NB4 (cell line): ENCODE measurements around the gene PALB2.
"Not testable (repeated sequence)": the region's sequence is repeated elsewhere in the genome, so short reads cannot be mapped to it uniquely, and the experiment has no call there.

Source experiments
- DNase-seq: peaks from one replicate; pipeline ENCODE4 v3.0.0; 2010; ENCODE audit warnings: low read depth
- H3K4me3 ChIP-seq: one replicate; pipeline ENCODE4 v1.5.1; 2011; ENCODE audit warnings: mild to moderate bottlenecking, low read depth, low read length, moderate library complexity
- MYC ChIP-seq: IDR thresholded peaks from 2 replicates; pipeline ENCODE4 v1.6.1; 2011; ENCODE audit warnings: low read depth, low read length
- POLR2A ChIP-seq: IDR thresholded peaks from 2 replicates; pipeline ENCODE4 v1.6.1; 2011; ENCODE audit warnings: mild to moderate bottlenecking; ENCODE audit not compliant: insufficient read length; ENCODE audit errors: extremely low read depth
- TF ChIP-seq, protein P1 (sequence below): IDR thresholded peaks from one replicate; pipeline ENCODE4 v1.5.1; 2012; ENCODE audit warnings: low read depth, low read length
- TF ChIP-seq, protein P2 (sequence below): IDR thresholded peaks from 2 replicates; pipeline ENCODE4 v1.6.1; 2011; ENCODE audit warnings: low read depth, low read length

PALB2 gene

DNA sequence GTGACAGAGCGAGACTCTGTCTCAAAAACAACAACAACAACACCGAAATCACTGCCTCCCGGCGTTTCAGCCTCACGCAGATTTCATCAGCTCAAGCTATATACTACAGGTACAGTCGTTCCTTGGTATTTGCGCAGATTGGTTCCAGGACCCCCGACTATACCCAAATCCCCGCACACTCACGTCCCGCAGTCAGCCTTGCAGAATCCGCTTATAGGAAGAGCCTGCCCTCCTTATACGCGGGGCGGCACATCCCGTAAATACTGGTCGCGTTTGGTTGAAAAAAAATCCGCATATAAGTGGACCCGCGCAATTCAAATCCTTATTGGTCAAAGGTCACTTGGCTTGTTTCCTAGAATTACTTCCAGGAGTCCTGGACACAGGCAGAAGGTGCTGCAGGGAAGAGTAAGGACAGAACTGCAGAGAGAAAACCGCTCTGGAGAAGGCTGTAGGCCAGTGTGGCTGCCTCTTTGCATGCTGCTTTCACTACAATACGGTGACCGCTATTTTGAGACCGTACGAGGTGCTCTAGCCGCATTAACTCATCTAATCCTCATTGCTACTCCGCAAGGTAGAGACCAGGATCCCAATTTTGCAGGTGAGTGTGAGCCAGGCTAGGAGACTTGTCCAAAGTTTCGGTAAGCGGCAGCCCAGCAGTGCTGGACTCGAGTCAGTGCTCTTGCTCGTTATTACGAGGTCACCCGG, 45.7 kb downstream of the PALB2 start:
- H3K4me3 ChIP-seq: peak overlapping the region; percentile 100
- no peak for DNase-seq
- TF ChIP-seq, protein P1, sequence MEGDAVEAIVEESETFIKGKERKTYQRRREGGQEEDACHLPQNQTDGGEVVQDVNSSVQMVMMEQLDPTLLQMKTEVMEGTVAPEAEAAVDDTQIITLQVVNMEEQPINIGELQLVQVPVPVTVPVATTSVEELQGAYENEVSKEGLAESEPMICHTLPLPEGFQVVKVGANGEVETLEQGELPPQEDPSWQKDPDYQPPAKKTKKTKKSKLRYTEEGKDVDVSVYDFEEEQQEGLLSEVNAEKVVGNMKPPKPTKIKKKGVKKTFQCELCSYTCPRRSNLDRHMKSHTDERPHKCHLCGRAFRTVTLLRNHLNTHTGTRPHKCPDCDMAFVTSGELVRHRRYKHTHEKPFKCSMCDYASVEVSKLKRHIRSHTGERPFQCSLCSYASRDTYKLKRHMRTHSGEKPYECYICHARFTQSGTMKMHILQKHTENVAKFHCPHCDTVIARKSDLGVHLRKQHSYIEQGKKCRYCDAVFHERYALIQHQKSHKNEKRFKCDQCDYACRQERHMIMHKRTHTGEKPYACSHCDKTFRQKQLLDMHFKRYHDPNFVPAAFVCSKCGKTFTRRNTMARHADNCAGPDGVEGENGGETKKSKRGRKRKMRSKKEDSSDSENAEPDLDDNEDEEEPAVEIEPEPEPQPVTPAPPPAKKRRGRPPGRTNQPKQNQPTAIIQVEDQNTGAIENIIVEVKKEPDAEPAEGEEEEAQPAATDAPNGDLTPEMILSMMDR: no peak
- TF ChIP-seq, protein P2, sequence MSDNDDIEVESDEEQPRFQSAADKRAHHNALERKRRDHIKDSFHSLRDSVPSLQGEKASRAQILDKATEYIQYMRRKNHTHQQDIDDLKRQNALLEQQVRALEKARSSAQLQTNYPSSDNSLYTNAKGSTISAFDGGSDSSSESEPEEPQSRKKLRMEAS: no peak
- TF ChIP-seq POLR2A: no peak
- no peak for TF ChIP-seq MYC

DNA sequence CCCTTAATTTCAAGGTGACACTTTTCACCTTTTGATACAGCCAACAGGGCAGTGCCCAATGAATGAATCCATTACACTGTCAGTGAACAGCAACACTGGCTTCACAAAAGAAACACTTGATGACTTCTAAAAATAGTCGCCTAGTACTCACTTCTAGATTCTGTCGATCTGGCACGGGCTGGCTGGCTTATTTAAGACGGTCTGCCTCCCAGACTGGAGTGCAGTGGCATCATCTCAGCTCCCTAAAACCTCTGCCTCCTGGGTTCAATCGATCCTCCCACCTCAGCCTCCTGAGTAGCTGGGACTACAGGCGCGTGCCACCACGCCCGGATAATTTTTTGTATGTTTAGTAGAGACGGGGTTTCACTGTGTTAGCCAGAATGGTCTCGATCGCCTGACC, 46.9 kb downstream of the PALB2 start:
- no peak overlapping the region for H3K4me3 ChIP-seq
- TF ChIP-seq POLR2A (no peak), MYC (no peak)
- TF ChIP-seq, protein P1: no peak
- TF ChIP-seq, protein P2: no peak
- no peak for DNase-seq

DNA sequence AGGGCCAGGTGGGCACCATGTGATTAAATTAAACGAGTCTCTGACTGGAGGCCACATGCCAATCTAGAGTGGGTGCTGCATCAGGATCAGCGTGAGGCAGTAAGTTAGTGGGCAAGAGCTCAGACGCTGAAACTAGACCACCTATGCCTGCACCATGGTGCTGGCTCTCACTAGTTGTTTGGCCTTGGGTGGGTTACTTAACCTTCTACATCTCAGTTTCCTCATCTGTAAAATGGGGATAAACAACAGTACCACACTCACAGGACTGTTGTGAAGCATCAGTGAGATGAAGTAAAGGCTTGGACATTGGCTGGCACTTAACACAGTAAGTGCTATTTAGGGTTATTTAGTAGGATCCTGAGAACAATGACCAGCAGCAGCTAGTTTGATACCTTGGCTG, 50.9 kb downstream of the PALB2 start:
- TF ChIP-seq MYC (no peak), POLR2A (no peak)
- TF ChIP-seq, protein P1: no peak
- TF ChIP-seq, protein P2: no peak
- no peak for DNase-seq
- no peak overlapping the region for H3K4me3 ChIP-seq

DNA sequence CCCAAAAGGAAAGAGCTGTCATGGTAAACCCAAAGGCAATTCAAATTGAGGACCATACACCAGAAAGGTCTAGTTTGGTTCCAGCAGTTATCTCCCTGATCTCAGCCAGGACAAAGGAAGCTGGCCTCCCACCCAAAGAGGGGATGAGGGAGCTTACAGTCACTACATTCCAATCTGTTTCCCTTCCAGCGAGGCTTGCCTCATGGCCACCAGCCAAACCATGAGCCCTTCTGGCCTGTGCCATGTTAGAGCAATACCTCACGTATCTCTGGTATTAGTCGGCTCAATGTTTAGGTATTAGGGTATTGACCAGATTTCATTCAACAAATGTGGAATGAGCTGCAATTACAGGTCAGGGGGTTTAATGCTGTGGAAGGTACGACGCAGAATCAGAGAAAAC, 53.4 kb downstream of the PALB2 start:
- TF ChIP-seq, protein P2: no peak
- no peak for TF ChIP-seq POLR2A
- TF ChIP-seq, protein P1: no peak
- TF ChIP-seq MYC: no peak
- no peak overlapping the region for H3K4me3 ChIP-seq
- DNase-seq: no peak

DNA sequence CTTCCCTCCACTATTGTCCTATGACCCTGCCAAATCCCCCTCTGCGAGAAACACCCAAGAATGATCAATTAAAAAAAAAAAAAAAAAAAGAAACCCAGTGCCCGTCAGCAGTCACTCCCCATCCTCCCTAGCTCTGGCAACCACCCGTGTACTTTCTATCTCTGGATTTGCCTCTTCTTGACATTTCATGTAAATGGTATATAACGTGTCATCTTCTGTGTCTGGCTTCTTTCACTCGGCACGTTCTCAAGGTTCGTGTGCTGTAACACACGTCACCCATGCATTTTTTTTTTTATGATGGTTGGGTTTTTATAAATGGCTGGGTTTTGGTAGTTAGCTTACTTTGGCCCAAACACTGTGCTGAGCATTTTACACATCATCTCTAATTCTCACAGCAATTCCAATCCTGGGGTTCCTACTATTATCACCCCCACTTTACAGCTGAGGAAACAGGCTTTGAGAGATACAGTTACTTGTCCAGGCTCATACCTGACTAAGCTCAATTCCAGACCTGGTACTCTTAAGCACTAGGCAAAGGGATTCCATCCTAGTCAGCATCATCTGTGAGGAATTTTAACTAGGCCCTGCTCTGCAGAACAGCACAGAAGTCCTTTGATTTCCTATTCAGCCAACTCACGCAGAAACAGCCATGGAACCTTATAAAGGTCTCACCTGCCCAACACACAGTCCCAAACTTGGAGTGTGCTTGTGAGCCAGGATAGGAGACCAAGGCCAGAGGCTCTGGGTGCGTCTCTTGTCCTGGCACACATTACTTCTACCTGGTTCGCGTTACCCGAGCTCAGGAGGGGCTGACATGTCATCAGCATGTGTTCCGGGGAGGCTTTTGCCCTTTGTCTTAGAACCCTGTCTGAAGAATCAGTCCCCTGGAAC, 56.7 kb downstream of the PALB2 start:
- TF ChIP-seq POLR2A (no peak), MYC (no peak)
- TF ChIP-seq, protein P2: no peak
- TF ChIP-seq, protein P1: no peak
- no peak overlapping the region for H3K4me3 ChIP-seq
- DNase-seq: no peak

DNA sequence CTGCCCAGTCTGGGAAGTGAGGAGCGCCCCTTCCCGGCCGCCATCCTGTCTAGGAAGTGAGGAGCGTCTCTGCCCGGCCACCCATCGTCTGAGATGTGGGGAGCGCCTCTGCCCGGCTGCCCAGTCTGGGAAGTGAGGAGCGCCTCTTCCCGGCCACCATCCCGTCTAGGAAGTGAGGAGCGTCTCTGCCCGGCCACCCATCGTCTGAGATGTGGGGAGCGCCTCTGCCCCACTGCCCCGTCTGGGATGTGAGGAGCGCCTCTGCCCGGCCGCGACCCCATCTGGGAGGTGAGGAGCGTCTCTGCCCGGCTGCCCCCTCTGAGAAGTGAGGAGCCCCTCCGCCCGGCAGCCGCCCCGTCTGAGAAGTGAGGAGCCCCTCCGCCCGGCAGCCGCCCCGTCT, 57.8 kb downstream of the PALB2 start:
- not testable (repeated sequence) for DNase-seq

More for the DNA sequence above, 57.8 kb downstream of the PALB2 start:
- H3K4me3 ChIP-seq: not testable (repeated sequence)
